Heart left ventricle (tissue), 13 donors: Measurements from ENCODE around the gene PYROXD2.

Source experiments
- POLR2A ChIP-seq, 2 donors: fragments of 450-650 bp; IDR thresholded peaks; one replicate each; pipeline ENCODE4 v1.6.1; 2017; ENCODE audit warnings: antibody characterized with exemption in 2 of 2, mild to moderate bottlenecking in 2 of 2, moderate library complexity in 2 of 2
- TF ChIP-seq, protein P1 (sequence below), 12 donors: fragments of 200-600 bp; sonication (generic) in 4 of 12; IDR thresholded peaks; one replicate each; pipeline versions ENCODE4 v1.5.0 to v1.8.0; 2018 to 2022; ENCODE audit warnings: antibody characterized with exemption in 12 of 12, mild to moderate bottlenecking in 5 of 12
- donor health status: ischemic (EF 13 %, LVEDD 7.1; RV severe dilation, severe dysfunction).
- donor health status: DM: no; HTN: yes; CAD: no.
- donor health status: DM: no; HTN: no; CAD: no.
- donor health status: ischemic (EF 25% LVEDD 6.9; RV normal size, moderate dysfunction).
- donor health status: ischemic (EF 25% LVEDD 5.7; RV mildly dilated, moderate dysfunction).
- donor health status: ischemic (EF 35%, LVEDD 5.7; RV mildly dilated, moderate dysfunction).
- donor health status: nonischemic (EF 11% LVEDD 7.7; RV severe dilation, severe dysfunction).
- donor health status: DM: yes; HTN: yes; CAD: no.
- donor health status: PGD.
- donor health status: ischemic (EF 29% LVEDD 5.4; RV normal size, mild dysfunction).
- donor health status: nonischemic (EF 23%, LVEDD 6.1; RV moderate dilation, normal function).

DNA sequence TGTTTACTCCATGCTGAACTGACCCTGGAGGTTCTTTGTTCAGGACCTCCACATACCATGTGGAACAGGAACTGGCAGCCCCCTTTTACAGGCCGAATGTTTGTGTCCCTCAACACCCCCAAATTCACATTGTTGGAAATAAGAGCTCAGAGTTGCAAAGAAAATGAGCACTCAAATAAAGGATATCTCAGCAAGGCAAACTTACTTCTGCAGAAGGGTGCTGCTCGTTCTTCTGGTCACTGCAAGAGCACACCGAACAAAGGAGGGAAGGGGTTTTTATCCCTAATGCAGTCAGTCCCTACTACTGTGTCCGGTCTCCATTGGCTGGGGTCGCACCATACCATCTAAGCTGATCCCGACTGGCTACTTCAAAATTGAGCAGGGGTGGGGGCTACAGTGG is 68.1 kb downstream of the PYROXD2 start:
- TF ChIP-seq, protein P1, sequence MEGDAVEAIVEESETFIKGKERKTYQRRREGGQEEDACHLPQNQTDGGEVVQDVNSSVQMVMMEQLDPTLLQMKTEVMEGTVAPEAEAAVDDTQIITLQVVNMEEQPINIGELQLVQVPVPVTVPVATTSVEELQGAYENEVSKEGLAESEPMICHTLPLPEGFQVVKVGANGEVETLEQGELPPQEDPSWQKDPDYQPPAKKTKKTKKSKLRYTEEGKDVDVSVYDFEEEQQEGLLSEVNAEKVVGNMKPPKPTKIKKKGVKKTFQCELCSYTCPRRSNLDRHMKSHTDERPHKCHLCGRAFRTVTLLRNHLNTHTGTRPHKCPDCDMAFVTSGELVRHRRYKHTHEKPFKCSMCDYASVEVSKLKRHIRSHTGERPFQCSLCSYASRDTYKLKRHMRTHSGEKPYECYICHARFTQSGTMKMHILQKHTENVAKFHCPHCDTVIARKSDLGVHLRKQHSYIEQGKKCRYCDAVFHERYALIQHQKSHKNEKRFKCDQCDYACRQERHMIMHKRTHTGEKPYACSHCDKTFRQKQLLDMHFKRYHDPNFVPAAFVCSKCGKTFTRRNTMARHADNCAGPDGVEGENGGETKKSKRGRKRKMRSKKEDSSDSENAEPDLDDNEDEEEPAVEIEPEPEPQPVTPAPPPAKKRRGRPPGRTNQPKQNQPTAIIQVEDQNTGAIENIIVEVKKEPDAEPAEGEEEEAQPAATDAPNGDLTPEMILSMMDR (IDR thresholded peaks at IDR 0.05) = no peak
- TF ChIP-seq POLR2A (IDR thresholded peaks at IDR 0.05) = no peak
